B cell (primary cell): ENCODE results near the gene PAF1. TPM values are rescaled to one million over a fixed set of nuclear protein-coding genes. Genes with fewer than 3 reads are reported as not detected.

Experiments used
- ATAC-seq: fragments of 200-7000 bp; cut with Tn5 transposase; one replicate; pipeline ENCODE4 v1.10.0; 2021; ENCODE audit warnings: low read depth, mild to moderate bottlenecking, moderate number of reproducible peaks, moderate library complexity
- CTCF ChIA-PET: fragments of 350-600 bp; sonication (Branson Sonifier 250); formaldehyde crosslinking; loops from one replicate; lab custom pipeline; 2021; ENCODE audit warnings: antibody characterized with exemption, inconsistent platforms; lab: Charles Lee
- POLR2A ChIA-PET: fragments of 350-600 bp; sonication (Branson Sonifier 250); formaldehyde crosslinking; loops from one replicate; lab custom pipeline; 2021; ENCODE audit warnings: antibody characterized with exemption; lab: Charles Lee
- DNase-seq: peaks from one replicate; pipeline ENCODE4 v3.0.0; 2013
- H2AFZ ChIP-seq: 2 replicates; pipeline ENCODE4 v1.6.1; 2012; ENCODE audit warnings: mild to moderate bottlenecking, low read depth, low read length; ENCODE audit not compliant: insufficient read depth, poor library complexity, severe bottlenecking
- H3K27ac ChIP-seq, 2 donors: 1 replicate in 1 of 2; 2 replicates in 1 of 2; pipeline ENCODE4 v1.5.1; 2012 to 2013; ENCODE audit warnings: low read length in 2 of 2, mild to moderate bottlenecking in 2 of 2, moderate library complexity in 1 of 2
- H3K27me3 ChIP-seq, 4 experiments: fragments of 200-600 bp in 1 of 4; sonication (generic) in 1 of 4; replicated peaks in 1 of 4; 1 replicate in 2 of 4; 2 replicates in 2 of 4; pipeline versions ENCODE4 v1.6.1 to v1.7.0; 2013 to 2016; ENCODE audit warnings: low read length in 3 of 4, mild to moderate bottlenecking in 2 of 4, mixed read lengths in 1 of 4, moderate library complexity in 1 of 4; ENCODE audit not compliant: insufficient read depth in 4 of 4, control insufficient read depth in 3 of 4; ENCODE audit errors: control extremely low read depth in 1 of 4
- H3K36me3 ChIP-seq, 2 experiments: replicated peaks in 1 of 2; 1 replicate in 1 of 2; 2 replicates in 1 of 2; pipeline versions ENCODE4 v1.6.1 to v1.7.1; 2013; ENCODE audit warnings: low read length in 1 of 2; ENCODE audit not compliant: insufficient read depth in 2 of 2, control insufficient read depth in 1 of 2; ENCODE audit errors: control extremely low read depth in 1 of 2, extremely low read depth in 1 of 2
- H3K4me1 ChIP-seq, 2 donors: fragments of 200-600 bp in 1 of 2; sonication (generic) in 1 of 2; 1 replicate in 1 of 2; 2 replicates in 1 of 2; pipeline versions ENCODE4 v1.5.1 to v1.6.1; 2013 to 2017; ENCODE audit warnings: low read length in 2 of 2; ENCODE audit not compliant: control insufficient read depth in 2 of 2, insufficient read depth in 2 of 2
- H3K4me2 ChIP-seq: replicated peaks from 2 replicates; pipeline ENCODE3; 2012; ENCODE audit warnings: mild to moderate bottlenecking, low read depth, low read length; ENCODE audit not compliant: poor library complexity, severe bottlenecking
- H3K4me3 ChIP-seq, 5 experiments: fragments of 200-600 bp in 1 of 5; sonication (generic) in 1 of 5; 1 replicate in 3 of 5; 2 replicates in 2 of 5; pipeline versions ENCODE4 v1.5.1 to v1.7.0; 2011 to 2016; ENCODE audit warnings: low read length in 4 of 5, mild to moderate bottlenecking in 4 of 5, low read depth in 2 of 5, control low read depth in 1 of 5, moderate library complexity in 1 of 5; ENCODE audit not compliant: insufficient read depth in 1 of 5; ENCODE audit errors: control extremely low read depth in 1 of 5, extremely low read depth in 1 of 5
- H3K79me2 ChIP-seq: fragments of 200-600 bp; sonication (generic); one replicate; pipeline ENCODE4 v1.6.0; 2016; ENCODE audit warnings: low read length; ENCODE audit not compliant: control insufficient read depth, insufficient read depth
- H3K9ac ChIP-seq: fragments of 200-600 bp; sonication (generic); 2 replicates; pipeline ENCODE4 v1.6.1; 2017; ENCODE audit warnings: mild to moderate bottlenecking, low read length, moderate library complexity
- H3K9me3 ChIP-seq, 3 donors: one replicate each; pipeline versions ENCODE4 v1.6.1 to v1.7.1; 2013; ENCODE audit warnings: low read length in 2 of 3; ENCODE audit not compliant: control insufficient read depth in 2 of 3, insufficient read depth in 1 of 3; ENCODE audit errors: control extremely low read depth in 1 of 3
- H4K20me1 ChIP-seq: 2 replicates; pipeline ENCODE4 v1.6.0; 2012; ENCODE audit warnings: mild to moderate bottlenecking, low read length; ENCODE audit not compliant: insufficient read depth, control insufficient read depth, poor library complexity, severe bottlenecking
- H3K27ac Mint-ChIP-seq: one replicate; pipeline ENCODE4 v1.8.0; 2021; ENCODE audit warnings: mixed read lengths
- H3K27me3 Mint-ChIP-seq: one replicate; pipeline ENCODE4 v1.8.0; 2021; ENCODE audit warnings: mixed read lengths
- H3K4me1 Mint-ChIP-seq: one replicate; pipeline ENCODE4 v1.8.0; 2021; ENCODE audit warnings: mixed read lengths
- H3K4me3 Mint-ChIP-seq: one replicate; pipeline ENCODE4 v1.8.0; 2021; ENCODE audit warnings: mixed read lengths
- H3K9me3 Mint-ChIP-seq: one replicate; pipeline ENCODE4 v1.8.0; 2022; ENCODE audit warnings: mixed read lengths; ENCODE audit not compliant: insufficient read depth
- CTCF ChIP-seq: fragments of 200-600 bp; IDR thresholded peaks from one replicate; pipeline ENCODE4 v1.8.0; 2022; ENCODE audit warnings: antibody characterized with exemption, mild to moderate bottlenecking
- EZH2 ChIP-seq: IDR thresholded peaks from 2 replicates; pipeline ENCODE4 v1.6.1; 2012; ENCODE audit warnings: borderline replicate concordance, low read depth, mild to moderate bottlenecking, moderate library complexity, low read length; ENCODE audit not compliant: insufficient read depth, poor library complexity, severe bottlenecking
- WGBS: methylation state at CpG from one replicate; pipeline ENCODE4 v1.1.5; 2013; ENCODE audit warnings: missing lambda C conversion rate; ENCODE audit not compliant: insufficient coverage; 5-methylcytosine and 5-hydroxymethylcytosine counted together
- intact Hi-C: fragments of 100-400 bp; cut with micrococcal nuclease; formaldehyde crosslinking; loops from one replicate; pipeline ENCODE4 v1.10.0; 2022
- polyA plus RNA-seq: library from polyadenylated mRNA; depleted of rRNA; stranded (reverse); fragments of >200 nt; gene quantifications from 2 replicates; pipeline ENCODE4 v1.2.3, GENCODE V29; 2012
- total RNA-seq, 2 donors: library from RNA; stranded (reverse); fragments of 120-200 nt in 1 of 2; gene quantifications; 1 replicate in 1 of 2; 2 replicates in 1 of 2; pipeline versions ENCODE4 v1.2.3 to v1.2.4, GENCODE V29; 2013 to 2022

PAF1 gene
- total and polyA plus RNA-seq, 2 donors (not counting 1 experiment from before 2014, with no cell fraction given), result 59.9 to 387 TPM

- H3K9me3 ChIP-seq, result peaks cover 0 to 4% (median 0%) of the 10 kb centered on the region in 3 donors
- no peak for TF ChIP-seq EZH2
- no peak for TF ChIP-seq CTCF
- ChIA-PET POLR2A (interaction anchor here (0.8 to 8.8 kb wide), 6 partner anchors 8 to 65 kb away, joined by 3 to 69 read pairs (median 12); partner anchors contain the start of genes MED29, PAF1, RPS16 and SAMD4B), CTCF (interaction anchor here (1.0 to 2.9 kb wide), 4 partner anchors 7 to 22 kb away, joined by 3 to 42 read pairs (median 14); partner anchors contain the start of genes MED29 and PAF1)
- peak within 1 kb of the TSS; percentile 87 to 99 (median 95) for H3K4me3 ChIP-seq
- peak within 1 kb of the TSS; percentile 100 for H3K27ac ChIP-seq
- peaks cover 28% of the 10 kb centered on the region for H4K20me1 ChIP-seq
- H2AFZ ChIP-seq, result peak within 1 kb of the TSS; percentile 8
- H3K27me3 ChIP-seq, result no peaks in the 10 kb centered on the region
- peak; percentile 92 for DNase-seq
- peaks cover 0 to 24% of the 10 kb centered on the region in 2 experiments for H3K36me3 ChIP-seq
- under 1% methylated on average over 54 of the region's 56 CpGs for WGBS
- H3K4me1 Mint-ChIP-seq, result peaks cover 63% of the 10 kb centered on the region
- H3K9me3 Mint-ChIP-seq, result no peaks in the 10 kb centered on the region
- H3K27ac Mint-ChIP-seq, result peak within 1 kb of the TSS; percentile 97
- peaks cover 46 to 69% of the 10 kb centered on the region in 2 donors for H3K4me1 ChIP-seq
- peak; percentile 22 for ATAC-seq
- peak within 1 kb of the TSS; percentile 94 for H3K4me3 Mint-ChIP-seq
- peak within 1 kb of the TSS; percentile 100 for H3K4me2 ChIP-seq
- H3K27me3 Mint-ChIP-seq, result no peaks in the 10 kb centered on the region
- peaks cover 60% of the 10 kb centered on the region for H3K79me2 ChIP-seq
- peak within 1 kb of the TSS; percentile 99 for H3K9ac ChIP-seq
- intact Hi-C loops, result loop anchor here (10.0 kb wide), 1 partner anchor 542 kb away; no protein-coding TSS in a partner anchor
These were observed 15.9 kb upstream of the PAF1 start, which contains the start of gene ZFP36 for GRCh38 chr19:39406656-39407409. TSS of gene ZFP36 (plus strand) at chr19:39406847. CDS start at chr19:39406905, 58 bp downstream.
